DOHH2 (cell line): Measurements from ENCODE around the gene VIM.

Experiments
- H3F3A ChIP-seq: fragments of 200-600 bp; sonication (generic), shearing (Covaris generic); 2 replicates; pipeline ENCODE4 v1.6.0; 2016; ENCODE audit warnings: antibody characterized with exemption, mild to moderate bottlenecking; ENCODE audit not compliant: control insufficient read depth, insufficient read depth
- H3K27ac ChIP-seq: fragments of 200-600 bp; sonication (generic); 2 replicates; pipeline ENCODE4 v1.5.1; 2014; ENCODE audit warnings: low read depth, mild to moderate bottlenecking, low read length, moderate library complexity
- H3K27me3 ChIP-seq: fragments of 200-600 bp; sonication (generic); 2 replicates; pipeline ENCODE4 v1.6.1; 2014; ENCODE audit warnings: mild to moderate bottlenecking, low read length, mixed read lengths; ENCODE audit not compliant: control insufficient read depth
- H3K36me3 ChIP-seq: fragments of 200-600 bp; sonication (generic); 2 replicates; pipeline ENCODE4 v1.6.1; 2014; ENCODE audit warnings: mild to moderate bottlenecking, low read length, moderate library complexity, mixed read lengths; ENCODE audit not compliant: control insufficient read depth
- H3K4me1 ChIP-seq: fragments of 200-600 bp; sonication (generic); 2 replicates; pipeline ENCODE4 v1.6.1; 2014; ENCODE audit warnings: mild to moderate bottlenecking, low read length, mixed read lengths; ENCODE audit not compliant: control insufficient read depth
- H3K4me2 ChIP-seq: fragments of 200-600 bp; sonication (generic); 2 replicates; pipeline ENCODE4 v1.6.0; 2014; ENCODE audit warnings: mild to moderate bottlenecking, low read length, moderate library complexity
- H3K4me3 ChIP-seq: fragments of 200-600 bp; sonication (generic); 2 replicates; pipeline ENCODE4 v1.5.1; 2014; ENCODE audit warnings: mild to moderate bottlenecking, low read length, mixed read lengths
- H3K79me2 ChIP-seq: fragments of 200-600 bp; sonication (generic); 2 replicates; pipeline ENCODE4 v1.6.1; 2014; ENCODE audit warnings: mild to moderate bottlenecking, low read length, mixed read lengths; ENCODE audit not compliant: control insufficient read depth
- H3K9me2 ChIP-seq: fragments of 200-600 bp; sonication (generic); replicated peaks from 2 replicates; pipeline ENCODE4 v1.6.1; 2014; ENCODE audit warnings: mild to moderate bottlenecking, low read length, mixed read lengths; ENCODE audit not compliant: control insufficient read depth
- H3K9me3 ChIP-seq: fragments of 200-600 bp; sonication (generic); 2 replicates; pipeline ENCODE4 v1.6.1; 2014; ENCODE audit warnings: antibody characterized with exemption, low read length, mixed read lengths; ENCODE audit not compliant: control insufficient read depth, insufficient read depth
- H4K20me1 ChIP-seq: fragments of 200-600 bp; sonication (generic); 2 replicates; pipeline ENCODE4 v1.6.0; 2014; ENCODE audit warnings: low read depth, mild to moderate bottlenecking, antibody characterized with exemption, low read length, moderate library complexity; ENCODE audit not compliant: control insufficient read depth, insufficient read depth
- EZH2phosphoT487 ChIP-seq: fragments of 200-600 bp; sonication (generic); IDR thresholded peaks from 2 replicates; pipeline ENCODE4 v1.6.1; 2017; ENCODE audit warnings: borderline replicate concordance, mild to moderate bottlenecking, antibody characterized with exemption, low read length, moderate library complexity, mixed read lengths
- TF ChIP-seq, protein P1 (sequence below): fragments of 200-600 bp; sonication (generic); IDR thresholded peaks from one replicate; pipeline ENCODE4 v1.5.1; 2014; ENCODE audit warnings: antibody characterized with exemption, mild to moderate bottlenecking, low read depth, low read length; ENCODE audit not compliant: poor library complexity, severe bottlenecking

The VIM gene

DNA sequence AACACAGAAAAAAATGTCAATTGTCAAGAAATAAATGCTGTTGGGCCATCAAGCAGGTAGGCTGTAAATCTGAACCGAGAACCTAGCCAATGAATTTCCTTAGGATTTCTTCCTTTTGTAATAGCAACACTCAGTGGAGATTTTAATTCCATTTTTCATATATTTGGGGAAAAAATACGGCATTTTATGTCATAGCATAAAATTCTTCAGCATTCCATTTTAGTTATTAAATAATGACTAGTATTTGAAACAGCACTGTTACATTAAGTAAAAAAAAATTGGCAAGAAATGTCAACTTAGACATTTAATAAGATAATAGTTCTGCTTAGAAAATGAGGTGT is 12.3 kb upstream of the VIM start:
- no peaks in the 10 kb centered on the region for H3K36me3 ChIP-seq
- no peaks in the 10 kb centered on the region for H3K79me2 ChIP-seq
- H3K4me1 ChIP-seq: no peaks in the 10 kb centered on the region
- no peak overlapping the region for H3K27ac ChIP-seq
- no peaks in the 10 kb centered on the region for H4K20me1 ChIP-seq
- H3F3A ChIP-seq: no peaks in the 10 kb centered on the region
- no peaks in the 10 kb centered on the region for H3K9me3 ChIP-seq
- no peak overlapping the region for H3K4me2 ChIP-seq
- H3K27me3 ChIP-seq: 0 out of 2 replicates have a peak, but pooled peaks cover 6% of the 10 kb centered on the region
- H3K9me2 ChIP-seq: no peaks in the 10 kb centered on the region
- no peak overlapping the region for H3K4me3 ChIP-seq
- no peak for TF ChIP-seq EZH2phosphoT487
- TF ChIP-seq, protein P1, sequence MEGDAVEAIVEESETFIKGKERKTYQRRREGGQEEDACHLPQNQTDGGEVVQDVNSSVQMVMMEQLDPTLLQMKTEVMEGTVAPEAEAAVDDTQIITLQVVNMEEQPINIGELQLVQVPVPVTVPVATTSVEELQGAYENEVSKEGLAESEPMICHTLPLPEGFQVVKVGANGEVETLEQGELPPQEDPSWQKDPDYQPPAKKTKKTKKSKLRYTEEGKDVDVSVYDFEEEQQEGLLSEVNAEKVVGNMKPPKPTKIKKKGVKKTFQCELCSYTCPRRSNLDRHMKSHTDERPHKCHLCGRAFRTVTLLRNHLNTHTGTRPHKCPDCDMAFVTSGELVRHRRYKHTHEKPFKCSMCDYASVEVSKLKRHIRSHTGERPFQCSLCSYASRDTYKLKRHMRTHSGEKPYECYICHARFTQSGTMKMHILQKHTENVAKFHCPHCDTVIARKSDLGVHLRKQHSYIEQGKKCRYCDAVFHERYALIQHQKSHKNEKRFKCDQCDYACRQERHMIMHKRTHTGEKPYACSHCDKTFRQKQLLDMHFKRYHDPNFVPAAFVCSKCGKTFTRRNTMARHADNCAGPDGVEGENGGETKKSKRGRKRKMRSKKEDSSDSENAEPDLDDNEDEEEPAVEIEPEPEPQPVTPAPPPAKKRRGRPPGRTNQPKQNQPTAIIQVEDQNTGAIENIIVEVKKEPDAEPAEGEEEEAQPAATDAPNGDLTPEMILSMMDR: no peak

DNA sequence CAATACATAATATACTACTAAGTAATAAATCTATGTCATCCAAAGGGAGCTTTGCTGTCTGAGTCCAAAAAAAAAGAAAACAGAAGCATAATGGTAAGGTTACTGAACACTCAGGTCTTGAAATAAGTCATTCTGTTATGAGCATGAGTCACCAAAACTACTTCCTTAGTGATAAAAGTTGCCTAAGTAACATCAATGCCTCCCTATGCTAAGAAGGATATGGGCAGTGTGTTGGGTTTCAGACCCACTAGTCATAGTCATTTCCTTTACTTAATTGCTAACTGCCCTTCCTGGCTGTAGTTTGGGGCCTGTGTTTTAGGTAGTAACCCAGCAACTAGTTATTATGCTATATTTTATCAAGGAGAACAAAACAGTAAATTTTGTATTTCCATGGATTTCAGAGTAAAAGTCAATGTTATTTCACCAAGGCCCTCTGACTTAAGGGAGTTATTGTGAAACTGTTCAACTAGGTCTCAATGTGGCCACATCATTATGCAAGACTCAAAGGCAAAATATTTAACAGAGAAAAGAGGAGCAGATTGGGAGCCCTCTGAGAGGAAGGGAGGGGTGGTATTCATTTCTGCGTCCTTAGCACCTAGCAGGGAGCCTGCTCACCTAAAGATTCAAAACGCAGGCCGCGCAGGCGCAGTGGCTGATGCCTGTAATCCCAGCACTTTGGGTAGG is 11.7 kb upstream of the VIM start:
- Histone ChIP-seq H3K4me1 (no peaks in the 10 kb centered on the region), H3K4me3 (no peak overlapping the region), H3K4me2 (no peak overlapping the region)

DNA sequence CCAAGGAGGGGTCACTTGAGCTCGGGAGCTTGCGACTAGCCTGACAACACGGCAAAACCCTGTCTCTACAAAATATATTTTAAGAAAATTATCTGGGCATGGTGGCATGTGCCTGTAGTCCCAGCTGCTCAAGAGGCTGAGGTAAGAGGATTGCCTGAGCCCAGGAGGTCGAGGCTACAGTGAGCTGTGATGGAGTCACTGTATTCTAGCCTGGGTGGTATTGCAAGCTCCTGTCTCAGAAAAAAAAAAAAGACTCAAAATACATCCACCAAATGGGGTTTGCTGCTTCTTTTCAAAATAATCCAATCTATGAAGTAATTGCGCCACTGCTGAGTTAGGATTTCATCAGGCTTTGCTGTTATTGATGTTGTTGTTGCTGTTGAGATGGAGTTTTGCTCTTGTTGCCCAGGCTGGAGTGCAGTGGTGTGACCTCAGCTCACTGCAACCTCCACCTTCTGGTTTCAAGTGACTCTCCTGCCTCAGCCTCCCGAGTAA is 11.1 kb upstream of the VIM start:
- no peaks in the 10 kb centered on the region for H3K9me2 ChIP-seq
- no peak overlapping the region for H3K27ac ChIP-seq
- no peaks in the 10 kb centered on the region for H3K79me2 ChIP-seq

More for the DNA sequence above, 11.7 kb upstream of the VIM start:
- H4K20me1 ChIP-seq: no peaks in the 10 kb centered on the region
- H3F3A ChIP-seq: no peaks in the 10 kb centered on the region
- TF ChIP-seq, protein P1: no peak
- TF ChIP-seq EZH2phosphoT487: no peak
- no peaks in the 10 kb centered on the region for H3K9me3 ChIP-seq
- H3K27me3 ChIP-seq: 0 out of 2 replicates have a peak, but pooled peaks cover 6% of the 10 kb centered on the region
- H3K79me2 ChIP-seq: no peaks in the 10 kb centered on the region
- no peaks in the 10 kb centered on the region for H3K36me3 ChIP-seq
- H3K27ac ChIP-seq: no peak overlapping the region
- H3K9me2 ChIP-seq: no peaks in the 10 kb centered on the region

More for the DNA sequence above, 11.1 kb upstream of the VIM start:
- Histone ChIP-seq H3K4me3 (no peak overlapping the region), H3K36me3 (no peaks in the 10 kb centered on the region), H3F3A (no peaks in the 10 kb centered on the region), H3K4me2 (no peak overlapping the region), H3K4me1 (no peaks in the 10 kb centered on the region), H3K9me3 (no peaks in the 10 kb centered on the region), H4K20me1 (no peaks in the 10 kb centered on the region), H3K27me3 (0 out of 2 replicates have a peak, but pooled peaks cover 6% of the 10 kb centered on the region)
- TF ChIP-seq EZH2phosphoT487: no peak
- TF ChIP-seq, protein P1: no peak
